Measurements from ENCODE around the gene CCDC69. TPM values are rescaled to one million over a fixed set of nuclear protein-coding genes. Genes with fewer than 3 reads are reported as not detected.

CCDC69 gene
- total RNA-seq, 1 donor from 2014 or later: 0.79 TPM

DNA sequence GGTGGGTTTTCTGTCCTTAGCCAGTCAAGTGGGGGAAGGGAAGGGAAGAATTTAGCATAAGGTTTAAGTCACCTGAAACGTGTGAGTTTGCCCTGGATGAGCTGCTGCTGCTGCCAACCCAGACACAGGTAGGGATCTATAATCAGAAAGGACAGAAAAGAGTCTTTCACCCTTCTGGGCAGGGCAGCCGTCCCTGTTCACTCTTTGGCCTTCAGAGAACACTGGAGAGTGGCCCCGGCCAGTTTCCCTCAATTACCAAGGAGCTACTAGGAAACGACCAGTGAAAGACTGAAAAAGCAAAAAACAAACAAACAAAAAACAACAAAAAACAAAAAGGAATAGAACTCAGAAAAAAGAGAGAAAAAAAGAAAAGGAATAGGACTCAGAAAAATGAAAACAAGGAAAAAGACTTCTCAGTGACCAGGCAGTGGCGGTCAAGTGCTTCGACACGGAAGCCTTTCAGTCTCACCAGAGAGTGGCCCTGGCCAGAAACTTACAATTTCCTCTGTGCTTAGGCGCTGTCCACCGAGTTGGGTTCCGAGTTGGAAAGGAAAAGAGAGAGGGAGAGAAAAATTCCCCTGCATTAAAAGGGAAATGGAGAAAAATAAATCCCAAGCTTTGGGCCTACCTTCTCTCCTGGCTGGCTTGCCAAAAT lies 26.6 kb upstream of the CCDC69 start:
- Histone ChIP-seq H3K36me3 (ENCODE audit: control insufficient read depth, insufficient read depth, low read length) (peaks cover 2% of the 10 kb centered on the region), H3K27me3 (ENCODE audit: control insufficient read depth, insufficient read depth, low read length) (no peaks in the 10 kb centered on the region), H3K4me3 (ENCODE audit: low read depth, low read length) (no peak overlapping the region)
- TF ChIP-seq, protein P1, sequence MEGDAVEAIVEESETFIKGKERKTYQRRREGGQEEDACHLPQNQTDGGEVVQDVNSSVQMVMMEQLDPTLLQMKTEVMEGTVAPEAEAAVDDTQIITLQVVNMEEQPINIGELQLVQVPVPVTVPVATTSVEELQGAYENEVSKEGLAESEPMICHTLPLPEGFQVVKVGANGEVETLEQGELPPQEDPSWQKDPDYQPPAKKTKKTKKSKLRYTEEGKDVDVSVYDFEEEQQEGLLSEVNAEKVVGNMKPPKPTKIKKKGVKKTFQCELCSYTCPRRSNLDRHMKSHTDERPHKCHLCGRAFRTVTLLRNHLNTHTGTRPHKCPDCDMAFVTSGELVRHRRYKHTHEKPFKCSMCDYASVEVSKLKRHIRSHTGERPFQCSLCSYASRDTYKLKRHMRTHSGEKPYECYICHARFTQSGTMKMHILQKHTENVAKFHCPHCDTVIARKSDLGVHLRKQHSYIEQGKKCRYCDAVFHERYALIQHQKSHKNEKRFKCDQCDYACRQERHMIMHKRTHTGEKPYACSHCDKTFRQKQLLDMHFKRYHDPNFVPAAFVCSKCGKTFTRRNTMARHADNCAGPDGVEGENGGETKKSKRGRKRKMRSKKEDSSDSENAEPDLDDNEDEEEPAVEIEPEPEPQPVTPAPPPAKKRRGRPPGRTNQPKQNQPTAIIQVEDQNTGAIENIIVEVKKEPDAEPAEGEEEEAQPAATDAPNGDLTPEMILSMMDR (IDR thresholded peaks at IDR 0.05; ENCODE audit: insufficient read depth, low read length, severe bottlenecking): no peak
- FAIRE-seq: no peak
- no peak for DNase-seq (ENCODE audit: low read depth)

DNA sequence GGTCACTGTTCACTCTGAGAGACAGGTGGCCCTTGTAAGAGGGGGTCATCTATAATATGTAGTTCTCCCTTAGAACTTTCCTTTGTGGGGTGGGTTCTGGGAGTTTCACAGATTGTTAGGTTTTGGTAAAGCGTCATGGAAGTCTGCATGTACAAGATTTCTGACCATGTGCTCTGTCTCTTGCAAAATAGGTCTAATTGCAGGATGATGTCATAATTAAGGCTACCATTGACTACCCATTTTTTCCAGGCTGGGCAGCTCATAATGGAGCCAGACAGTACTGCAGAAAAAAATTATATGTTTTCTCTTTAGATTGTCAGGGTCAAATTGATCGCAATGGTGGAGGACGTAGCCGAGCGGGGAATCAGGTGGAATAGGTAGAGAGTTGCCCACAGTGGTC lies 25.4 kb upstream of the CCDC69 start:
- FAIRE-seq (no peak), DNase-seq (ENCODE audit: low read depth) (no peak)
- Histone ChIP-seq H3K4me3 (ENCODE audit: low read depth, low read length) (no peak overlapping the region), H3K27me3 (ENCODE audit: control insufficient read depth, insufficient read depth, low read length) (no peaks in the 10 kb centered on the region), H3K36me3 (ENCODE audit: control insufficient read depth, insufficient read depth, low read length) (no peaks in the 10 kb centered on the region)
- TF ChIP-seq, protein P1 (IDR thresholded peaks at IDR 0.05; ENCODE audit: insufficient read depth, low read length, severe bottlenecking): no peak

DNA sequence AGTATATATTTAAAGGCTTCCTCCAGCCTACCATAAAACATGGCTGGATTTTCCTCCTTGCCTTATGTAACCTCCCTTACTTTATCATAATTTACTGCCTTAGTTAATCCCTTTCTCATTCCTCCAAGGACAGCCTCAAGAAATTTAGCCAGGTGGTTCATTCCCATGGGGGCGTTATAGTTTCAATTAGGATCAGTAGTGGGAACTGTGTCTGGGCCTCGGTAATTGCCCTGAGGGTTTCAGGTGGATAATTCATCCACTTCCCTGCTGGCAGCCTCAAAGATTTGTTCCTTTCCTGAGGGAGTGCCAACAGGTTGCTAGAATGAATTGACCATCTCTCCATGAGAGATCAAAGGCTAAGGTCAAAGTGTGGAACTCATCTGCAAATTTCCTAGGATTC lies 24.8 kb upstream of the CCDC69 start:
- Histone ChIP-seq H3K4me3 (ENCODE audit: low read depth, low read length) (no peak overlapping the region), H3K36me3 (ENCODE audit: control insufficient read depth, insufficient read depth, low read length) (no peaks in the 10 kb centered on the region), H3K27me3 (ENCODE audit: control insufficient read depth, insufficient read depth, low read length) (no peaks in the 10 kb centered on the region)
- TF ChIP-seq, protein P1 (IDR thresholded peaks at IDR 0.05; ENCODE audit: insufficient read depth, low read length, severe bottlenecking): no peak
- no peak for FAIRE-seq
- no peak for DNase-seq (ENCODE audit: low read depth)

DNA sequence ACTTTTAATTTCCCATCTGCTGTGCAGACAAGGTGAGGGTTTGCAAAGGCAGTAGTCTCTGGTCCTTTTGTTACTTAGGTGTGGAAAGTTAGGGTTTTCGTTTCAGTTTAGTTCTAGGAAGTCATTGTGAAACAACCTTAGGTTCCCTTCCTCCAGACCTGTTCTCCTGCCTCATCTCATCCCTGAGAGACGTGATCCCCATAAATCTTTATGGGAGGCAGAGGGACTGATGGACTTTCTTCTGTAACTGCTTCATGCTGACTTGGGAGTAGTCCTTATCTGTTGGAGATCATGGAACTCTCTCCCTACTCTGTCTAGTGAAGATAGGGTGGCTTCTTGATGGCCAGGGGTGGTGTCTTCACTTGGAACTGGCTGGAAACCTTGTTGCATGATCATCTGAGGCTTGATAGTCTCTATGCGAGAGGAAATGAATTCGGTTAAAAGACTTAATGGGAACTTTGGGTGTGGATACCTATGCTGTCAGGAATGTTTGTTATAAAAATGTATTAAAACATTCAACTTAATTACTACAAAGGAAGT lies 21.9 kb upstream of the CCDC69 start:
- no peak for DNase-seq (ENCODE audit: low read depth)
- TF ChIP-seq, protein P1 (IDR thresholded peaks at IDR 0.05; ENCODE audit: insufficient read depth, low read length, severe bottlenecking): no peak
- FAIRE-seq: no peak
- Histone ChIP-seq H3K36me3 (ENCODE audit: control insufficient read depth, insufficient read depth, low read length) (no peaks in the 10 kb centered on the region), H3K27me3 (ENCODE audit: control insufficient read depth, insufficient read depth, low read length) (no peaks in the 10 kb centered on the region), H3K4me3 (ENCODE audit: low read depth, low read length) (no peak overlapping the region)

DNA sequence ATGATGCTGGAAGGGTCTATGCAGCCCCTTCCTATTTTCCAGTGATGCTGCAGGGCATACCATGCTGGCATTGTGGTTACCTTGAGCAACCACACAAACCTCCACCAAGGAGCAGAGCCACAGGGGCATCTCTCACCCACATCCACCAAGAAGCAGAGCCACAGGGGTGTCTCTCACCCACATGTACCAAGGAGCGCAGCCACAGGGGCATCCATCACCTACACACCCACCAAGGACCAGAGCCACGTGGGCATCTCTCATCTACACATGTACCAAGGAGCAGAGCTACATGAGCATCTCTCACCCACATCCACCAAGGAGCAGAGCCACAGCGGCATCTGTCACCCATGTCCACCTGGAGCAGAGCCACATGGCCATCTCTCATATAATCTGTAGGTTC lies 20.3 kb upstream of the CCDC69 start:
- DNase-seq (ENCODE audit: low read depth): no peak

More for the DNA sequence above, 20.3 kb upstream of the CCDC69 start:
- Histone ChIP-seq H3K36me3 (ENCODE audit: control insufficient read depth, insufficient read depth, low read length) (no peaks in the 10 kb centered on the region), H3K27me3 (ENCODE audit: control insufficient read depth, insufficient read depth, low read length) (no peaks in the 10 kb centered on the region), H3K4me3 (ENCODE audit: low read depth, low read length) (no peak overlapping the region)
- TF ChIP-seq, protein P1 (IDR thresholded peaks at IDR 0.05; ENCODE audit: insufficient read depth, low read length, severe bottlenecking): no peak
- FAIRE-seq: no peak
